ENCODE data around the gene C1QL2. TPM values are rescaled to one million over a fixed set of nuclear protein-coding genes. Genes with fewer than 3 reads are reported as not detected.

C1QL2 gene
- total and polyA plus RNA-seq, 4 experiments from 2014 or later = not detected

- H3K36me3 Mint-ChIP-seq = no peaks in the 10 kb centered on the region
- H3K27ac Mint-ChIP-seq = no peak overlapping the region
- Histone ChIP-seq H3K36me3 (ENCODE audit: insufficient read depth, low read length) (no peaks in the 10 kb centered on the region), H3K4me1 (ENCODE audit: insufficient read depth, low read length) (no peaks in the 10 kb centered on the region), H3K27ac (ENCODE audit: low read depth, low read length) (no peak overlapping the region), H3K9me3 (ENCODE audit: control insufficient read depth in 1 of 2, low read length in 2 of 2) (peaks cover 0 to 5% of the 10 kb centered on the region in 2 donors), H3K27me3 (ENCODE audit: insufficient read depth, low read length) (no peaks in the 10 kb centered on the region), H3K4me3 (ENCODE audit: low read length in 2 of 2) (no peak overlapping the region)
- H3K4me3 Mint-ChIP-seq = no peak overlapping the region
- ChIA-PET POLR2A (ENCODE audit: partially characterized antibody) (no interaction called here), CTCF (ENCODE audit: partially characterized antibody) (no interaction called here)
- intact Hi-C loops (cut with micrococcal nuclease) = no loop called here
- H3K9me3 Mint-ChIP-seq = peaks cover 0 to 19% (median 11%) of the 10 kb centered on the region in 8 donors
- no peak for DNase-seq
- H3K27me3 Mint-ChIP-seq = peaks cover 0 to 3% of the 10 kb centered on the region in 2 donors
- H3K4me1 Mint-ChIP-seq = no peaks in the 10 kb centered on the region
Observed at GRCh38 chr2:119112770-119113488, 45.6 kb downstream of the C1QL2 start.

GRCh38 chr2:119112230-119112629, 46.3 kb downstream of the C1QL2 start:
- Histone ChIP-seq H3K27ac (ENCODE audit: low read depth, low read length) (no peak overlapping the region), H3K4me1 (ENCODE audit: insufficient read depth, low read length) (no peaks in the 10 kb centered on the region), H3K36me3 (ENCODE audit: insufficient read depth, low read length) (no peaks in the 10 kb centered on the region), H3K9me3 (ENCODE audit: control insufficient read depth in 1 of 2, low read length in 2 of 2) (peaks cover 0 to 5% of the 10 kb centered on the region in 2 donors), H3K4me3 (ENCODE audit: low read length in 2 of 2) (no peak overlapping the region), H3K27me3 (ENCODE audit: insufficient read depth, low read length) (no peaks in the 10 kb centered on the region)
- Mint-ChIP-seq H3K4me1 (no peaks in the 10 kb centered on the region), H3K9me3 (peaks cover 1 to 21% (median 11%) of the 10 kb centered on the region in 8 donors), H3K36me3 (no peaks in the 10 kb centered on the region), H3K27ac (no peak overlapping the region), H3K27me3 (peaks cover 0 to 3% of the 10 kb centered on the region in 2 donors), H3K4me3 (no peak overlapping the region)
- CTCF ChIA-PET (ENCODE audit: partially characterized antibody) = no interaction called here
- intact Hi-C loops (cut with micrococcal nuclease) = no loop called here
- POLR2A ChIA-PET (ENCODE audit: partially characterized antibody) = no interaction called here
- DNase-seq = no peak

GRCh38 chr2:119111115-119111975, 47.2 kb downstream of the C1QL2 start:
- H3K4me1 Mint-ChIP-seq = no peaks in the 10 kb centered on the region

GRCh38 chr2:119109866-119110265, 48.7 kb downstream of the C1QL2 start:
- CTCF ChIA-PET (ENCODE audit: partially characterized antibody) = no interaction called here
- Mint-ChIP-seq H3K4me3 (no peak overlapping the region), H3K4me1 (no peaks in the 10 kb centered on the region), H3K36me3 (no peaks in the 10 kb centered on the region), H3K27me3 (peaks cover 0 to 3% of the 10 kb centered on the region in 2 donors), H3K9me3 (peaks cover 2 to 29% (median 17%) of the 10 kb centered on the region in 8 donors), H3K27ac (no peak overlapping the region)
- Histone ChIP-seq H3K36me3 (ENCODE audit: insufficient read depth, low read length) (no peaks in the 10 kb centered on the region), H3K9me3 (ENCODE audit: control insufficient read depth in 1 of 2, low read length in 2 of 2) (peaks cover 0 to 5% of the 10 kb centered on the region in 2 donors), H3K4me3 (ENCODE audit: low read length in 2 of 2) (no peak overlapping the region), H3K27ac (ENCODE audit: low read depth, low read length) (no peak overlapping the region), H3K27me3 (ENCODE audit: insufficient read depth, low read length) (no peaks in the 10 kb centered on the region), H3K4me1 (ENCODE audit: insufficient read depth, low read length) (no peaks in the 10 kb centered on the region)
- POLR2A ChIA-PET (ENCODE audit: partially characterized antibody) = no interaction called here
- DNase-seq = no peak
- intact Hi-C loops (cut with micrococcal nuclease) = no loop called here

More at GRCh38 chr2:119111115-119111975, 47.2 kb downstream of the C1QL2 start:
- DNase-seq = no peak
- no peaks in the 10 kb centered on the region for H3K27me3 ChIP-seq (ENCODE audit: insufficient read depth, low read length)
- Mint-ChIP-seq H3K4me3 (no peak overlapping the region), H3K27me3 (peaks cover 0 to 3% of the 10 kb centered on the region in 2 donors), H3K27ac (peak overlapping the region in 2 of 7 donors; percentile 15 to 31), H3K36me3 (no peaks in the 10 kb centered on the region), H3K9me3 (peaks cover 2 to 29% (median 13%) of the 10 kb centered on the region in 8 donors)
- ChIA-PET CTCF (ENCODE audit: partially characterized antibody) (no interaction called here), POLR2A (ENCODE audit: partially characterized antibody) (no interaction called here)
- intact Hi-C loops (cut with micrococcal nuclease) = no loop called here
- no peaks in the 10 kb centered on the region for H3K4me1 ChIP-seq (ENCODE audit: insufficient read depth, low read length)
- H3K27ac ChIP-seq (ENCODE audit: low read depth, low read length) = no peak overlapping the region
- no peak overlapping the region for H3K4me3 ChIP-seq (ENCODE audit: low read length in 2 of 2)
- no peaks in the 10 kb centered on the region for H3K36me3 ChIP-seq (ENCODE audit: insufficient read depth, low read length)
- peaks cover 0 to 5% of the 10 kb centered on the region in 2 donors for H3K9me3 ChIP-seq (ENCODE audit: control insufficient read depth in 1 of 2, low read length in 2 of 2)

- Mint-ChIP-seq H3K9me3 (peaks cover 4 to 36% (median 23%) of the 10 kb centered on the region in 8 donors), H3K36me3 (no peaks in the 10 kb centered on the region), H3K4me3 (no peak overlapping the region), H3K4me1 (no peaks in the 10 kb centered on the region), H3K27ac (no peak overlapping the region), H3K27me3 (peaks cover 0 to 3% of the 10 kb centered on the region in 2 donors)
- H3K4me1 ChIP-seq (ENCODE audit: insufficient read depth, low read length) = no peaks in the 10 kb centered on the region
- no peak for DNase-seq
- ChIA-PET POLR2A (ENCODE audit: partially characterized antibody) (no interaction called here), CTCF (ENCODE audit: partially characterized antibody) (no interaction called here)
- intact Hi-C loops (cut with micrococcal nuclease) = no loop called here
- H3K27ac ChIP-seq (ENCODE audit: low read depth, low read length) = no peak overlapping the region
- no peaks in the 10 kb centered on the region for H3K36me3 ChIP-seq (ENCODE audit: insufficient read depth, low read length)
- H3K27me3 ChIP-seq (ENCODE audit: insufficient read depth, low read length) = no peaks in the 10 kb centered on the region
- H3K4me3 ChIP-seq (ENCODE audit: low read length in 2 of 2) = no peak overlapping the region
- H3K9me3 ChIP-seq (ENCODE audit: control insufficient read depth in 1 of 2, low read length in 2 of 2) = peaks cover 0 to 5% of the 10 kb centered on the region in 2 donors
Observed at GRCh38 chr2:119108186-119108585, 50.4 kb downstream of the C1QL2 start.

- H3K27me3 ChIP-seq (ENCODE audit: insufficient read depth, low read length) = no peaks in the 10 kb centered on the region
- H3K9me3 Mint-ChIP-seq = peaks cover 1 to 45% (median 26%) of the 10 kb centered on the region in 8 donors
- CTCF ChIA-PET (ENCODE audit: partially characterized antibody) = no interaction called here
- H3K9me3 ChIP-seq (ENCODE audit: control insufficient read depth in 1 of 2, low read length in 2 of 2) = peaks cover 0 to 5% of the 10 kb centered on the region in 2 donors
- H3K4me3 Mint-ChIP-seq = no peak overlapping the region
- H3K27ac ChIP-seq (ENCODE audit: low read depth, low read length) = no peak overlapping the region
- DNase-seq = no peak
- H3K4me1 Mint-ChIP-seq = no peaks in the 10 kb centered on the region
- no peaks in the 10 kb centered on the region for H3K36me3 ChIP-seq (ENCODE audit: insufficient read depth, low read length)
- intact Hi-C loops (cut with micrococcal nuclease) = no loop called here
- H3K36me3 Mint-ChIP-seq = no peaks in the 10 kb centered on the region
- H3K27me3 Mint-ChIP-seq = no peaks in the 10 kb centered on the region
- peak overlapping the region in 1 of 7 donors; percentile 16 for H3K27ac Mint-ChIP-seq
- H3K4me1 ChIP-seq (ENCODE audit: insufficient read depth, low read length) = no peaks in the 10 kb centered on the region
- H3K4me3 ChIP-seq (ENCODE audit: low read length in 2 of 2) = no peak overlapping the region
- POLR2A ChIA-PET (ENCODE audit: partially characterized antibody) = no interaction called here
Observed at GRCh38 chr2:119106301-119106897, 52.2 kb downstream of the C1QL2 start.
